CD14-positive monocyte (primary cell): ENCODE measurements around the gene ARHGAP10. TPM values are rescaled to one million over a fixed set of nuclear protein-coding genes. Genes with fewer than 3 reads are reported as not detected.

Source experiments
- DNase-seq, 3 donors: peaks; one replicate each; pipeline ENCODE4 v3.0.0-alpha.2; 2011 to 2022
- H2AFZ ChIP-seq: 2 replicates; pipeline ENCODE4 v1.6.0; 2012; ENCODE audit warnings: mild to moderate bottlenecking, low read depth, low read length, inconsistent platforms; ENCODE audit not compliant: insufficient read depth, poor library complexity, severe bottlenecking
- H3K27ac ChIP-seq, 2 donors: 1 replicate in 1 of 2; 2 replicates in 1 of 2; pipeline ENCODE4 v1.5.1; 2012 to 2013; ENCODE audit warnings: low read length in 2 of 2, control low read depth in 1 of 2, inconsistent platforms in 1 of 2, low read depth in 1 of 2, mild to moderate bottlenecking in 1 of 2
- H3K27me3 ChIP-seq, 2 donors: one replicate each; pipeline versions ENCODE4 v1.6.0 to v1.6.1; 2011 to 2013; ENCODE audit warnings: low read length in 2 of 2; ENCODE audit not compliant: control insufficient read depth in 2 of 2, insufficient read depth in 2 of 2
- H3K36me3 ChIP-seq, 2 donors: replicated peaks in 1 of 2; 1 replicate in 1 of 2; 2 replicates in 1 of 2; pipeline versions ENCODE4 v1.5.1 to v1.6.1; 2012 to 2013; ENCODE audit warnings: low read length in 2 of 2, control low read depth in 1 of 2, inconsistent platforms in 1 of 2, mild to moderate bottlenecking in 1 of 2; ENCODE audit not compliant: insufficient read depth in 2 of 2, control insufficient read depth in 1 of 2
- H3K4me1 ChIP-seq, 2 donors: 1 replicate in 1 of 2; 2 replicates in 1 of 2; pipeline versions ENCODE4 v1.5.1 to v1.6.1; 2012 to 2013; ENCODE audit warnings: low read length in 2 of 2, control low read depth in 1 of 2, inconsistent platforms in 1 of 2, mild to moderate bottlenecking in 1 of 2, moderate library complexity in 1 of 2; ENCODE audit not compliant: insufficient read depth in 2 of 2, control insufficient read depth in 1 of 2
- H3K4me2 ChIP-seq: replicated peaks from 2 replicates; pipeline ENCODE3; 2012; ENCODE audit warnings: low read length, moderate library complexity, mild to moderate bottlenecking; ENCODE audit not compliant: poor library complexity, severe bottlenecking; ENCODE audit errors: extremely low read depth
- H3K4me3 ChIP-seq, 3 experiments: fragments of 200-600 bp in 1 of 3; sonication (generic) in 1 of 3; replicated peaks in 1 of 3; 1 replicate in 2 of 3; 2 replicates in 1 of 3; pipeline ENCODE4 v1.5.1; 2011 to 2013; ENCODE audit warnings: low read length in 3 of 3, mild to moderate bottlenecking in 3 of 3, control low read depth in 2 of 3, low read depth in 2 of 3, inconsistent platforms in 1 of 3, moderate library complexity in 1 of 3
- H3K79me2 ChIP-seq: 2 replicates; pipeline ENCODE4 v1.6.0; 2012; ENCODE audit warnings: mild to moderate bottlenecking, control low read depth, inconsistent platforms, low read length, moderate library complexity; ENCODE audit not compliant: insufficient read depth
- H3K9ac ChIP-seq: 2 replicates; pipeline ENCODE4 v1.6.0; 2017; ENCODE audit warnings: low read length, mild to moderate bottlenecking; ENCODE audit not compliant: insufficient read depth, poor library complexity, severe bottlenecking
- H3K9me3 ChIP-seq, 2 donors: replicated peaks in 1 of 2; 1 replicate in 1 of 2; 2 replicates in 1 of 2; pipeline versions ENCODE4 v1.5.1 to v1.6.1; 2012 to 2013; ENCODE audit warnings: low read length in 2 of 2, control low read depth in 1 of 2; ENCODE audit not compliant: control insufficient read depth in 1 of 2, insufficient read depth in 1 of 2
- H4K20me1 ChIP-seq: 2 replicates; pipeline ENCODE4 v1.6.0; 2012; ENCODE audit warnings: mild to moderate bottlenecking, low read length, control low read depth, moderate library complexity; ENCODE audit not compliant: insufficient read depth
- H3K27ac Mint-ChIP-seq, 7 donors: one replicate each; pipeline ENCODE4 v1.8.0; 2020; ENCODE audit warnings: mild to moderate bottlenecking in 7 of 7, mixed read lengths in 7 of 7, moderate library complexity in 6 of 7, inconsistent platforms in 2 of 7
- H3K27me3 Mint-ChIP-seq, 3 donors: one replicate each; pipeline ENCODE4 v1.8.0; 2021 to 2022; ENCODE audit warnings: low read depth in 3 of 3, mild to moderate bottlenecking in 3 of 3, mixed read lengths in 3 of 3, moderate library complexity in 3 of 3, inconsistent platforms in 1 of 3
- H3K36me3 Mint-ChIP-seq, 2 donors: one replicate each; pipeline ENCODE4 v1.8.0; 2020; ENCODE audit warnings: mixed read lengths in 2 of 2, inconsistent platforms in 1 of 2, mild to moderate bottlenecking in 1 of 2
- H3K4me1 Mint-ChIP-seq: one replicate; pipeline ENCODE4 v1.8.0; 2020; ENCODE audit warnings: mild to moderate bottlenecking, mixed read lengths
- H3K4me3 Mint-ChIP-seq, 2 donors: one replicate each; pipeline ENCODE4 v1.8.0; 2020; ENCODE audit warnings: mild to moderate bottlenecking in 2 of 2, mixed read lengths in 2 of 2, moderate library complexity in 1 of 2
- H3K9me3 Mint-ChIP-seq, 7 donors: one replicate each; pipeline ENCODE4 v1.8.0; 2020 to 2022; ENCODE audit warnings: mixed read lengths in 7 of 7, mild to moderate bottlenecking in 6 of 7, moderate library complexity in 6 of 7, inconsistent platforms in 2 of 7
- CTCF ChIP-seq: fragments of 200-600 bp; IDR thresholded peaks from one replicate; pipeline ENCODE4 v1.8.0; 2022; ENCODE audit warnings: antibody characterized with exemption, mild to moderate bottlenecking
- WGBS: methylation state at CpG from one replicate; pipeline ENCODE4 v1.1.5; 2013; ENCODE audit warnings: missing lambda C conversion rate; ENCODE audit not compliant: insufficient coverage; 5-methylcytosine and 5-hydroxymethylcytosine counted together
- intact Hi-C, 2 donors: fragments of 100-400 bp; cut with micrococcal nuclease; formaldehyde crosslinking; loops; one replicate each; pipeline versions ENCODE4 v1.15.0 to v1.15.1; 2023
- polyA plus RNA-seq, 3 donors: library from polyadenylated mRNA; depleted of rRNA in 1 of 3; unstranded in 2 of 3; stranded (reverse) in 1 of 3; fragments of 300-500 nt in 2 of 3; fragments of >200 nt in 1 of 3; fragmentation: Illumina TruSeq in 2 of 3; gene quantifications; 1 replicate in 2 of 3; 2 replicates in 1 of 3; pipeline ENCODE4 v1.2.3, GENCODE V29; 2012 to 2021

ARHGAP10 gene
- polyA plus RNA-seq, 3 donors: 1.7 to 4.3 (median 3.0) TPM

GRCh38 chr4:147943159-147943638 lies 211.3 kb downstream of the ARHGAP10 start:
- Histone ChIP-seq H3K79me2 (no peaks in the 10 kb centered on the region), H2AFZ (no peak overlapping the region), H3K27me3 (no peaks in the 10 kb centered on the region), H3K9ac (no peak overlapping the region), H3K4me1 (peaks cover 0 to 9% of the 10 kb centered on the region in 2 donors), H3K4me2 (no peak overlapping the region), H3K36me3 (peaks cover 0 to 13% of the 10 kb centered on the region in 2 donors), H3K27ac (no peak overlapping the region), H3K4me3 (no peak overlapping the region), H3K9me3 (no peaks in the 10 kb centered on the region), H4K20me1 (no peaks in the 10 kb centered on the region)
- no peak for DNase-seq
- H3K27me3 Mint-ChIP-seq: no peaks in the 10 kb centered on the region
- no peak overlapping the region for H3K27ac Mint-ChIP-seq
- no peaks in the 10 kb centered on the region for H3K9me3 Mint-ChIP-seq
- WGBS: no CpG with 5 or more reads among the region's 3 CpGs
- peaks cover 26 to 36% of the 10 kb centered on the region in 2 donors for H3K36me3 Mint-ChIP-seq
- H3K4me1 Mint-ChIP-seq: peaks cover 13% of the 10 kb centered on the region
- intact Hi-C loops: no loop called here
- no peak for TF ChIP-seq CTCF
- no peak overlapping the region for H3K4me3 Mint-ChIP-seq

GRCh38 chr4:147944249-147944648 lies 212.4 kb downstream of the ARHGAP10 start:
- H3K79me2 ChIP-seq: no peaks in the 10 kb centered on the region
- peak in 2 of 3 donors; percentile 2 to 3 for DNase-seq
- Mint-ChIP-seq H3K4me3 (no peak overlapping the region), H3K27ac (no peak overlapping the region), H3K4me1 (peaks cover 13% of the 10 kb centered on the region), H3K9me3 (no peaks in the 10 kb centered on the region), H3K27me3 (no peaks in the 10 kb centered on the region), H3K36me3 (peaks cover 24 to 42% of the 10 kb centered on the region in 2 donors)
- no peak overlapping the region for H3K4me3 ChIP-seq
- no peak overlapping the region for H3K9ac ChIP-seq
- WGBS: no CpG with 5 or more reads among the region's 1 CpG
- no peaks in the 10 kb centered on the region for H3K27me3 ChIP-seq
- peaks cover 0 to 13% of the 10 kb centered on the region in 2 donors for H3K36me3 ChIP-seq
- H3K4me2 ChIP-seq: no peak overlapping the region
- peaks cover 0 to 9% of the 10 kb centered on the region in 2 donors for H3K4me1 ChIP-seq
- H3K27ac ChIP-seq: no peak overlapping the region
- no peaks in the 10 kb centered on the region for H3K9me3 ChIP-seq
- intact Hi-C loops: no loop called here
- H4K20me1 ChIP-seq: no peaks in the 10 kb centered on the region
- no peak for TF ChIP-seq CTCF
- no peak overlapping the region for H2AFZ ChIP-seq
